OCI-LY3 (cell line): ENCODE measurements around the gene SLC37A4.
"Not testable (repeated sequence)": the region's sequence is repeated elsewhere in the genome, so short reads cannot be mapped to it uniquely, and the experiment has no call there.

Experiments
- H2AFZ ChIP-seq: fragments of 200-600, 300-600 bp; shearing (Covaris generic); 2 replicates; pipeline ENCODE4 v1.6.0; 2014; ENCODE audit warnings: antibody characterized with exemption, low read depth, low read length
- H3K27ac ChIP-seq: fragments of 200-600, 300-600 bp; sonication (generic); 2 replicates; pipeline ENCODE4 v1.5.1; 2014; ENCODE audit warnings: mild to moderate bottlenecking, low read length, moderate library complexity, mixed read lengths
- H3K27me3 ChIP-seq: fragments of 200-600, 300-600 bp; sonication (generic); 2 replicates; pipeline ENCODE4 v1.6.1; 2014; ENCODE audit warnings: low read depth, low read length, mixed read lengths
- H3K36me3 ChIP-seq: fragments of 200-600, 300-600 bp; sonication (generic); replicated peaks from 2 replicates; pipeline ENCODE3; 2014; ENCODE audit warnings: low read depth, low read length, mixed read lengths
- H3K4me1 ChIP-seq: fragments of 300-600, 200-600 bp; sonication (generic); 2 replicates; pipeline ENCODE4 v1.6.1; 2014; ENCODE audit warnings: low read length, mixed read lengths
- H3K4me2 ChIP-seq: fragments of 200-600, 300-600 bp; sonication (generic); 2 replicates; pipeline ENCODE4 v1.6.1; 2014; ENCODE audit warnings: low read length, mixed read lengths
- H3K4me3 ChIP-seq: fragments of 300-600, 200-600 bp; sonication (generic); 2 replicates; pipeline ENCODE4 v1.5.1; 2014; ENCODE audit warnings: antibody characterized with exemption, mild to moderate bottlenecking, low read length, moderate library complexity
- H3K79me2 ChIP-seq: fragments of 300-600, 200-600 bp; shearing (Covaris generic); 2 replicates; pipeline ENCODE4 v1.6.1; 2014; ENCODE audit warnings: mild to moderate bottlenecking, low read length, mixed read lengths
- H3K9ac ChIP-seq: fragments of 300-600, 200-600 bp; shearing (Covaris generic); 2 replicates; pipeline ENCODE4 v1.6.0; 2014; ENCODE audit warnings: mild to moderate bottlenecking, low read length, moderate library complexity
- H3K9me3 ChIP-seq: fragments of 200-600, 300-600 bp; shearing (Covaris generic); 2 replicates; pipeline ENCODE4 v1.6.1; 2014; ENCODE audit warnings: low read length, mixed read lengths; ENCODE audit not compliant: insufficient read depth
- H4K20me1 ChIP-seq: fragments of 200-600, 300-600 bp; sonication (generic); 2 replicates; pipeline ENCODE4 v1.6.1; 2016; ENCODE audit warnings: low read length, mixed read lengths; ENCODE audit not compliant: insufficient read depth
- EZH2phosphoT487 ChIP-seq: fragments of 200-600 bp; shearing (Covaris generic); IDR thresholded peaks from 2 replicates; pipeline ENCODE4 v1.6.1; 2018; ENCODE audit warnings: antibody characterized with exemption, mixed run types, low read depth
- TF ChIP-seq, protein P1 (sequence below): fragments of 200-600, 300-600 bp; sonication (generic); IDR thresholded peaks from 2 replicates; pipeline ENCODE4 v1.5.1; 2014; ENCODE audit warnings: antibody characterized with exemption, low read length, low read depth

The SLC37A4 gene

DNA sequence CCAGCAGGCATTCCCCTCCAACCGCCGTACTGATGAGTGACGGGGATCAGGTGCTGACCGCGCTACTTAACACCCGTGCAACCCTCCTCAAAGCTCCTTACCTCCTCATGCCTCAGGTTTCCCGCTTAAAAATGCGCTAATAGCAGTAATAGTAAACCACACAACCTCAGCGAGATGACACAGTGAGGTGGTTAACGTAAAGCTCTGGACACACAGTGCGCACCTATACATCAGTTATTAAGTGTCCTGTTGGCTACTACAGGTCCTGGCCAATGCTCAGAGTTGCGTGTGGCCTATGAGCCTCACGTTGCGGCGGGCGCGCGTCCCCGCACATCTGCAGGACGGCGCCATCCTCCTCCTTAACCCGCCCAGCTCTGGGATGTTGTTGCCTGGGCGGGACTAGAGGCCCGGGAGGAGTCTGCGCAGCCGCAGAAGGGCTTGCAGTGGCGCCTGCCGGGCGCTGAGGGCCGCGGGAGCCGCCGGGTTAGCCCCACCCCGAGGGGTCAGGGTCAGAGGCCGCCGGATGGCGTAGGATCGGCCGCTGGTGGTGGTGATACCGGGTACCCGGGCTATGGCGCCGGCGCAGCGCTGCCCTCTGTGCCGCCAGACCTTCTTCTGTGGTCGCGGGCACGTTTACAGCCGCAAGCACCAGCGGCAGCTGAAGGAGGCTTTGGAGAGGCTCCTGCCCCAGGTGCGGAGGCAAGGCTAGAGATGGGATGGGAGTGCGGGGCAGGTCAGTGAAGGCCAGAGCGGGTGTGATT, 32.9 kb downstream of the SLC37A4 start, which contains the start of gene CENATAC:
TSS of gene CENATAC (plus strand) at position 512 of the 761 bp plus-strand sequence. CDS start at position 572, 60 bp downstream.
- Histone ChIP-seq H3K4me2 (peak within 1 kb of the TSS; percentile 81), H3K27ac (peak within 1 kb of the TSS; percentile 22; the same call in 1 of the 2 replicates)

DNA sequence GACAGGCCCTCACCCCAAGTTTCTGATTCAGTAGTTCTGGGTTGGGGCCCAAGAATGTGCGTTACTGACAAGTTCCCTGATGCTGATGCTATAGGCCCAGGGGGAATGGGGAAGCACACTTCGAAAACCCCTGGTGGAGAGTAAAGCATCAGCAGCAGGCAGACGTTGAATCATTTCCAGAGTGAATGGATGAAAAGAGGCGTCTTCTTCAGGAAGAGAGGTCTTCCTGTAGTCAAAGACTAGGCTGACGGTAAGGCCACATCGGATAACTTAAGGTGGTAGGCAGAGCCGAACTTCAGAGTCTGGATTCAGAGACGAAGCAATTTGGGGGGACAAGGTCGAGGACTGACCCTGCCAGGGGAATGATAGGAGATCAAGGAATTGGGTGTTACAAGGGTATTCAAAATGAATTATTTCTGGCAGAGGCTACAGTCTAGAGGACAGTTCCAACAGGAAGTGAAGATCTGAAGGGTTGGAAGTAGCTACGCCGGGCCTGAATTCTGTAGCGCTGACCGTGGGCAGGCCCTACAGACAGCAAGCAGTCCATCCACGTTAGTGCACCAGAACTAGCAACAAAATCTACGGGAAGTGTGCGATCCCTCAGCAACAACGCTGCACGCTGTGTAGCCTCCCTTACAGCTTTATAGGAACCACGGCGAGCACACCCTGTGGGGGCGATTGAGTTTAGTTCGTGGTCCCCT, 33.6 kb downstream of the SLC37A4 start:
- Histone ChIP-seq H3K79me2 (peaks cover 34% of the 10 kb centered on the region), H4K20me1 (no peaks in the 10 kb centered on the region), H3K4me2 (peak overlapping the region; percentile 81), H3K36me3 (peaks cover 12% of the 10 kb centered on the region), H3K27me3 (no peaks in the 10 kb centered on the region), H2AFZ (peak overlapping the region; percentile 87), H3K4me3 (peak overlapping the region; percentile 93), H3K4me1 (peaks cover 12% of the 10 kb centered on the region), H3K9me3 (no peaks in the 10 kb centered on the region), H3K27ac (peak overlapping the region; percentile 22; the same call in 1 of the 2 replicates), H3K9ac (peak overlapping the region; percentile 79)
- TF ChIP-seq, protein P1, sequence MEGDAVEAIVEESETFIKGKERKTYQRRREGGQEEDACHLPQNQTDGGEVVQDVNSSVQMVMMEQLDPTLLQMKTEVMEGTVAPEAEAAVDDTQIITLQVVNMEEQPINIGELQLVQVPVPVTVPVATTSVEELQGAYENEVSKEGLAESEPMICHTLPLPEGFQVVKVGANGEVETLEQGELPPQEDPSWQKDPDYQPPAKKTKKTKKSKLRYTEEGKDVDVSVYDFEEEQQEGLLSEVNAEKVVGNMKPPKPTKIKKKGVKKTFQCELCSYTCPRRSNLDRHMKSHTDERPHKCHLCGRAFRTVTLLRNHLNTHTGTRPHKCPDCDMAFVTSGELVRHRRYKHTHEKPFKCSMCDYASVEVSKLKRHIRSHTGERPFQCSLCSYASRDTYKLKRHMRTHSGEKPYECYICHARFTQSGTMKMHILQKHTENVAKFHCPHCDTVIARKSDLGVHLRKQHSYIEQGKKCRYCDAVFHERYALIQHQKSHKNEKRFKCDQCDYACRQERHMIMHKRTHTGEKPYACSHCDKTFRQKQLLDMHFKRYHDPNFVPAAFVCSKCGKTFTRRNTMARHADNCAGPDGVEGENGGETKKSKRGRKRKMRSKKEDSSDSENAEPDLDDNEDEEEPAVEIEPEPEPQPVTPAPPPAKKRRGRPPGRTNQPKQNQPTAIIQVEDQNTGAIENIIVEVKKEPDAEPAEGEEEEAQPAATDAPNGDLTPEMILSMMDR: 0 out of 2 replicates have a peak, but pooled peaks have one; percentile 5
- no peak for TF ChIP-seq EZH2phosphoT487

More for the DNA sequence above, 32.9 kb downstream of the SLC37A4 start, which contains the start of gene CENATAC:
- H3K79me2 ChIP-seq: peaks cover 34% of the 10 kb centered on the region
- peaks cover 12% of the 10 kb centered on the region for H3K4me1 ChIP-seq
- peaks cover 12% of the 10 kb centered on the region for H3K36me3 ChIP-seq
- H3K9me3 ChIP-seq: no peaks in the 10 kb centered on the region
- peak within 1 kb of the TSS; percentile 93 for H3K4me3 ChIP-seq
- H3K27me3 ChIP-seq: no peaks in the 10 kb centered on the region
- H2AFZ ChIP-seq: peak within 1 kb of the TSS; percentile 87
- TF ChIP-seq, protein P1: no peak
- no peak for TF ChIP-seq EZH2phosphoT487
- H3K9ac ChIP-seq: peak within 1 kb of the TSS; percentile 79
- no peaks in the 10 kb centered on the region for H4K20me1 ChIP-seq

DNA sequence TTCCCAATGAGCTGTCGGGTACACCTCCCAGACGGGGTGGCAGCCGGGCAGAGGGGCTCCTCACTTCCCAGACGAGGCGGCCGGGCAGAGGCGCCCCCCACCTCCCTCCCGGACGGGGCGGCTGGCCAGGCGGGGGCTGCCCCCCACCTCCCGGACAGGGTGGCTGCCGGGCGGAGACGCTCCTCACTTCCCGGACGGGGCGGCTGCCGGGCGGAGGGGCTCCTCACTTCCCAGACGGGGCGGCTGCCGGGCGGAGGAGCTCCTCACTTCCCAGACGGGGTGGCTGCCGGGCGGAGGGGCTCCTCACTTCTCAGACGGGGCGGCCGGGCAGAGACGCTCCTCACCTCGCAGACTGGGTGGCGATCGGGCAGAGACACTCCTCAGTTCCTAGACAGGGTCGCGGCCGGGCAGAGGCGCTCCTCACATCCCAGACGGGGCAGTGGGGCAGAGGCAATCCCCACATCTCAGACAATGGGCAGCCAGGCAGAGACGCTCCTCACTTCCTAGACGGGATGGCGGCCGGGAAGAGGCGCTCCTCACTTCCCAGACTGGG, 39.1 kb downstream of the SLC37A4 start:
- H3K27me3 ChIP-seq, H4K20me1 ChIP-seq, H3K9me3 ChIP-seq, H3K4me2 ChIP-seq, H2AFZ ChIP-seq, H3K4me3 ChIP-seq, H3K9ac ChIP-seq, H3K79me2 ChIP-seq, H3K27ac ChIP-seq, H3K4me1 ChIP-seq, H3K36me3 ChIP-seq: not testable (repeated sequence)

DNA sequence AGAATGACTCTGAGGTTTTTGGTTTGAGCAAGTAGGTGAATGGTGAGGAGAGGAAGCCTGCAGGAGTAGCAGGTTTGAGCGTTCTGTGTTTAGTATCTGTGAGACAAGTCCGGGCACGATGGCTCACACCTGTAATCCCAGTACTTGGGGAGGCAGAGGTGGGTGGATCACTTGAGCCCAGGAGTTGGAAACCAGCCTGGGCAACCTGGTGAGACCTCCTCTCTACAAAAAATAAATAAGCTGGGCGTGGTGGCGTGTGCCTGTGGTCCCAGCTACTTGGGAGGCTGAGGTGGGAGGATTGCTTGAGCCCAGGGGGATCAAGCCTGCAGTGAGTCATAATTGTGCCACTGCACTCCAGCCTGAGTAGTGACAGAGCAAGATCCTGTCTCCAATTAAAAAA, 42.4 kb downstream of the SLC37A4 start:
- TF ChIP-seq, protein P1: no peak
- no peak for TF ChIP-seq EZH2phosphoT487
- no peak overlapping the region for H3K27ac ChIP-seq
- no peaks in the 10 kb centered on the region for H3K9me3 ChIP-seq
- no peak overlapping the region for H2AFZ ChIP-seq
- H3K4me1 ChIP-seq: no peaks in the 10 kb centered on the region
- H4K20me1 ChIP-seq: no peaks in the 10 kb centered on the region
- H3K4me3 ChIP-seq: no peak overlapping the region
- H3K36me3 ChIP-seq: no peaks in the 10 kb centered on the region
- no peaks in the 10 kb centered on the region for H3K27me3 ChIP-seq
- no peak overlapping the region for H3K9ac ChIP-seq
- H3K79me2 ChIP-seq: no peaks in the 10 kb centered on the region
- no peak overlapping the region for H3K4me2 ChIP-seq
